GM12878 (cell line): Measurements from ENCODE around the gene HIVEP2. TPM values are rescaled to one million over a fixed set of nuclear protein-coding genes. Genes with fewer than 3 reads are reported as not detected.

Experiments used
- BCL3 ChIP-seq: IDR thresholded peaks from 2 replicates; pipeline ENCODE4 v1.6.1; 2011; ENCODE audit warnings: borderline replicate concordance, low read depth, mild to moderate bottlenecking, moderate library complexity, low read length; ENCODE audit not compliant: insufficient read depth, poor library complexity, severe bottlenecking
- CHD4 ChIP-seq: fragments of 200-600 bp; sonication (generic); IDR thresholded peaks from 2 replicates; pipeline ENCODE4 v1.6.1; 2016; ENCODE audit warnings: mild to moderate bottlenecking
- E4F1 ChIP-seq: fragments of 450-650 bp; IDR thresholded peaks from 2 replicates; pipeline ENCODE4 v1.6.1; 2018; ENCODE audit warnings: borderline replicate concordance, mild to moderate bottlenecking; ENCODE audit not compliant: partially characterized antibody
- FOXK2 ChIP-seq: fragments of 450-650 bp; IDR thresholded peaks from 2 replicates; pipeline ENCODE4 v1.6.1; 2017; ENCODE audit warnings: mild to moderate bottlenecking, moderate library complexity
- GABPA ChIP-seq: IDR thresholded peaks from 2 replicates; pipeline ENCODE4 v1.6.1; 2014; ENCODE audit warnings: antibody characterized with exemption, low read depth, mild to moderate bottlenecking, inconsistent platforms
- IKZF2 ChIP-seq, 2 experiments: fragments of 450-650 bp; IDR thresholded peaks; 2 replicates each; pipeline ENCODE4 v1.6.1; 2017; ENCODE audit warnings: mild to moderate bottlenecking in 2 of 2, moderate library complexity in 2 of 2
- IRF4 ChIP-seq: IDR thresholded peaks from 2 replicates; pipeline ENCODE4 v1.6.1; 2011; ENCODE audit warnings: low read depth, low read length
- IRF5 ChIP-seq: fragments of 450-650 bp; IDR thresholded peaks from 2 replicates; pipeline ENCODE4 v1.6.1; 2017; ENCODE audit warnings: borderline replicate concordance
- JUNB ChIP-seq: IDR thresholded peaks from 2 replicates; pipeline ENCODE4 v1.6.1; 2016; ENCODE audit warnings: antibody characterized with exemption, mild to moderate bottlenecking
- MEF2A ChIP-seq: IDR thresholded peaks from 2 replicates; pipeline ENCODE4 v1.6.1; 2011; ENCODE audit warnings: low read depth, mild to moderate bottlenecking, low read length, moderate library complexity; ENCODE audit not compliant: insufficient read depth
- MEF2B ChIP-seq: fragments of 450-650 bp; IDR thresholded peaks from 2 replicates; pipeline ENCODE4 v1.6.1; 2018; ENCODE audit warnings: mild to moderate bottlenecking, moderate library complexity; ENCODE audit not compliant: partially characterized antibody, poor library complexity, severe bottlenecking
- NFYA ChIP-seq: IDR thresholded peaks from 2 replicates; pipeline ENCODE4 v1.6.1; 2011; ENCODE audit warnings: low read depth, mild to moderate bottlenecking, low read length, improper control_type of control experiment, borderline replicate concordance
- NFYB ChIP-seq: IDR thresholded peaks from 2 replicates; pipeline ENCODE4 v1.6.1; 2011; ENCODE audit warnings: low read depth, mild to moderate bottlenecking, low read length, improper control_type of control experiment, moderate library complexity; ENCODE audit not compliant: insufficient read depth
- PML ChIP-seq: IDR thresholded peaks from 2 replicates; pipeline ENCODE4 v1.6.1; 2012; ENCODE audit warnings: low read length, inconsistent platforms
- POLR2A ChIP-seq: IDR thresholded peaks from 2 replicates; pipeline ENCODE4 v1.6.1; 2011; ENCODE audit warnings: low read depth, mild to moderate bottlenecking, low read length
- POLR2AphosphoS2 ChIP-seq: IDR thresholded peaks from 2 replicates; pipeline ENCODE4 v1.6.1; 2011; ENCODE audit warnings: low read depth, mild to moderate bottlenecking, low read length, improper control_type of control experiment, moderate library complexity
- RAD21 ChIP-seq: IDR thresholded peaks from 2 replicates; pipeline ENCODE4 v1.6.1; 2011; ENCODE audit warnings: mild to moderate bottlenecking, low read depth, low read length, moderate library complexity; ENCODE audit not compliant: insufficient read depth
- RCOR1 ChIP-seq: conservative IDR thresholded peaks from 2 replicates; pipeline ENCODE4 v1.6.1; 2012; ENCODE audit warnings: low read depth, low read length, improper control_type of control experiment
- SIN3A ChIP-seq: IDR thresholded peaks from 2 replicates; pipeline ENCODE4 v1.6.1; 2012; ENCODE audit warnings: low read depth, low read length, improper control_type of control experiment
- SMAD5 ChIP-seq: IDR thresholded peaks from 2 replicates; pipeline ENCODE4 v1.6.1; 2016; ENCODE audit warnings: antibody characterized with exemption, low read depth
- SRF ChIP-seq, 2 experiments: IDR thresholded peaks; 2 replicates each; pipeline ENCODE4 v1.6.1; 2011; ENCODE audit warnings: low read depth in 2 of 2, low read length in 2 of 2, mild to moderate bottlenecking in 1 of 2, moderate library complexity in 1 of 2
- WRNIP1 ChIP-seq: IDR thresholded peaks from 2 replicates; pipeline ENCODE4 v1.6.1; 2011; ENCODE audit warnings: low read depth, low read length, improper control_type of control experiment, borderline replicate concordance
- ZBTB11 ChIP-seq: fragments of 450-650 bp; formaldehyde crosslinking; IDR thresholded peaks from 2 replicates; pipeline ENCODE4 v1.5.0; 2022; ENCODE audit warnings: mild to moderate bottlenecking, missing genetic modification characterization
- polyA plus RNA-seq, 11 experiments: library from polyadenylated mRNA; depleted of rRNA in 4 of 11; unstranded in 6 of 11; stranded (reverse) in 5 of 11; fragments of >200 nt; fragmentation: Nextera tagmentation in 4 of 11; fragmentation: Illumina TruSeq in 1 of 11; extraction: Ambion mirVana in 4 of 11; extraction: Trizol in 1 of 11; gene quantifications; 1 replicate in 1 of 11; 2 replicates in 10 of 11; pipeline versions ENCODE4 v1.2.1 to v1.2.3, GENCODE V29; 2011 to 2016; ENCODE audit warnings: inconsistent platforms in 2 of 11, missing spikeins in 2 of 11, low read depth in 1 of 11
- total RNA-seq, 4 experiments: library from RNA; depleted of rRNA in 3 of 4; stranded (reverse); fragments of >200 nt in 3 of 4; fragmentation: Illumina TruSeq in 1 of 4; extraction: Trizol in 1 of 4; gene quantifications; 2 replicates each; pipeline versions ENCODE4 v1.2.1 to v1.2.3, GENCODE V29; 2013 to 2021

The HIVEP2 gene
- total and polyA plus RNA-seq, 10 of the 15 experiments (the other 5 are each of a cell fraction or from before 2014, with no cell fraction given), result 1.2 to 15.7 (median 10.2) TPM

GRCh38 chr6:142856624-142857232 is 88.2 kb downstream of the HIVEP2 start (continued):
- TF ChIP-seq ZBTB11 (CRISPR knock-in tag), result no peak
- no peak for TF ChIP-seq BCL3
- TF ChIP-seq E4F1, result no peak
- peak; percentile 71 for TF ChIP-seq GABPA
- TF ChIP-seq SIN3A, result no peak
- peak in 1 of 2 experiments; percentile 10; a peak in 1 of 4 replicates for TF ChIP-seq IKZF2 (IDR thresholded peaks at IDR 0.05)
- TF ChIP-seq MEF2B, result no peak
- TF ChIP-seq NFYA, result no peak
- TF ChIP-seq RCOR1, result no peak
- 0 out of 2 replicates have a peak, but pooled peaks have one; percentile 29 for TF ChIP-seq POLR2A
- peak; percentile 88 for TF ChIP-seq MEF2A
- no peak for TF ChIP-seq IRF4
- TF ChIP-seq SRF (IDR thresholded peaks at IDR 0.05; ENCODE audit: low read depth in 2 of 2, low read length in 2 of 2), result no peak
- TF ChIP-seq FOXK2, result no peak
- no peak for TF ChIP-seq WRNIP1
- TF ChIP-seq CHD4, result no peak
- TF ChIP-seq NFYB, result no peak
- no peak for TF ChIP-seq IRF5
- no peak for TF ChIP-seq POLR2AphosphoS2
- TF ChIP-seq RAD21, result 0 out of 2 replicates have a peak, but pooled peaks have one; percentile 7
- TF ChIP-seq SMAD5, result no peak
- peak; percentile 48 for TF ChIP-seq JUNB
- TF ChIP-seq PML, result peak; percentile 81; the same call in 1 of the 2 replicates
